Type B pancreatic cell (in vitro differentiated cells): Measurements from ENCODE around the gene SPEM3. TPM values are rescaled to one million over a fixed set of nuclear protein-coding genes. Genes with fewer than 3 reads are reported as not detected.

Experiments used
- DNase-seq: peaks from one replicate; pipeline ENCODE4 v3.0.0; 2021; ENCODE audit warnings: mixed read lengths; ENCODE audit not compliant: unreplicated experiment; ENCODE audit errors: extremely low spot score
- H3K27ac Mint-ChIP-seq: 2 replicates; pipeline ENCODE4 v1.8.0; 2021; ENCODE audit warnings: mild to moderate bottlenecking, mixed read lengths
- H3K27me3 Mint-ChIP-seq: 2 replicates; pipeline ENCODE4 v1.8.0; 2021; ENCODE audit warnings: mixed read lengths
- H3K36me3 Mint-ChIP-seq: 2 replicates; pipeline ENCODE4 v1.8.0; 2021; ENCODE audit warnings: mixed read lengths
- H3K4me1 Mint-ChIP-seq: one replicate; pipeline ENCODE4 v1.8.0; 2021; ENCODE audit warnings: mixed read lengths; ENCODE audit not compliant: unreplicated experiment
- H3K4me3 Mint-ChIP-seq: 2 replicates; pipeline ENCODE4 v1.8.0; 2021; ENCODE audit warnings: mild to moderate bottlenecking, mixed read lengths
- H3K9me3 Mint-ChIP-seq: 2 replicates; pipeline ENCODE4 v1.8.0; 2021; ENCODE audit warnings: mixed read lengths
- total RNA-seq: library from RNA; stranded (reverse); gene quantifications from 2 replicates; pipeline ENCODE4 v1.2.1, GENCODE V29; 2021; ENCODE audit warnings: low replicate concordance
- TF ChIP-seq, protein P1 (sequence below): fragments of 200-600 bp; sonication (generic); conservative IDR thresholded peaks from 2 replicates; pipeline ENCODE4 v1.5.0; 2021; ENCODE audit warnings: antibody characterized with exemption, mild to moderate bottlenecking

SPEM3 gene
- total RNA-seq, 1 donor from 2014 or later: not detected

DNA sequence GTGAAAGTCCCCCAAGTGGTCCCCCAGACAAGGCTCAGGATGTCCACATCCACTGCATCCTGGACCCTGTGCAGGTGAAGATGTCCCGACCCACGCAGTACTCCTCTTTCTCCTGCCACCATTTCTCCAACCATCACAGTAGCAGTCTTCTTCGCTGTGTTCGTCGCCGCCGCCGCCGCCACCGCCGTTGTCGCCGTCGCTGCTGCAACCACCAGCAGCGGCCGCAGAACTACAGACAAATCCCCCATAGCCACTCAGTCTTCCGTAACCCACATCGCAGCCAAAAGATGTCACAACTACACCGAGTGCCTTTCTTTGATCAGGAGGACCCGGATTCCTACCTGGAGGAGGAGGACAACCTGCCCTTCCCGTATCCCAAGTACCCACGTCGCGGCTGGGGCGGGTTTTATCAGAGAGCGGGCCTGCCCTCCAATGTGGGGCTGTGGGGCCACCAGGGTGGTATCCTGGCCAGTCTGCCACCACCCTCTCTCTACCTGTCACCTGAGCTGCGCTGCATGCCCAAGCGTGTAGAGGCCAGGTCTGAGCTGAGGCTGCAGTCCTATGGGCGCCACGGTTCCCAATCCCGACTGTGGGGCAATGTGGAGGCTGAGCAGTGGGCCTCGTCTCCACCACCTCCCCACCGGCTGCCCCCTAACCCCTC lies 2.3 kb upstream of the SPEM3 start:
- no peak for DNase-seq
- Mint-ChIP-seq H3K9me3 (no peaks in the 10 kb centered on the region), H3K4me3 (no peak overlapping the region), H3K36me3 (no peaks in the 10 kb centered on the region), H3K4me1 (no peaks in the 10 kb centered on the region), H3K27me3 (no peaks in the 10 kb centered on the region), H3K27ac (no peak overlapping the region)
- TF ChIP-seq, protein P1, sequence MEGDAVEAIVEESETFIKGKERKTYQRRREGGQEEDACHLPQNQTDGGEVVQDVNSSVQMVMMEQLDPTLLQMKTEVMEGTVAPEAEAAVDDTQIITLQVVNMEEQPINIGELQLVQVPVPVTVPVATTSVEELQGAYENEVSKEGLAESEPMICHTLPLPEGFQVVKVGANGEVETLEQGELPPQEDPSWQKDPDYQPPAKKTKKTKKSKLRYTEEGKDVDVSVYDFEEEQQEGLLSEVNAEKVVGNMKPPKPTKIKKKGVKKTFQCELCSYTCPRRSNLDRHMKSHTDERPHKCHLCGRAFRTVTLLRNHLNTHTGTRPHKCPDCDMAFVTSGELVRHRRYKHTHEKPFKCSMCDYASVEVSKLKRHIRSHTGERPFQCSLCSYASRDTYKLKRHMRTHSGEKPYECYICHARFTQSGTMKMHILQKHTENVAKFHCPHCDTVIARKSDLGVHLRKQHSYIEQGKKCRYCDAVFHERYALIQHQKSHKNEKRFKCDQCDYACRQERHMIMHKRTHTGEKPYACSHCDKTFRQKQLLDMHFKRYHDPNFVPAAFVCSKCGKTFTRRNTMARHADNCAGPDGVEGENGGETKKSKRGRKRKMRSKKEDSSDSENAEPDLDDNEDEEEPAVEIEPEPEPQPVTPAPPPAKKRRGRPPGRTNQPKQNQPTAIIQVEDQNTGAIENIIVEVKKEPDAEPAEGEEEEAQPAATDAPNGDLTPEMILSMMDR: no peak

DNA sequence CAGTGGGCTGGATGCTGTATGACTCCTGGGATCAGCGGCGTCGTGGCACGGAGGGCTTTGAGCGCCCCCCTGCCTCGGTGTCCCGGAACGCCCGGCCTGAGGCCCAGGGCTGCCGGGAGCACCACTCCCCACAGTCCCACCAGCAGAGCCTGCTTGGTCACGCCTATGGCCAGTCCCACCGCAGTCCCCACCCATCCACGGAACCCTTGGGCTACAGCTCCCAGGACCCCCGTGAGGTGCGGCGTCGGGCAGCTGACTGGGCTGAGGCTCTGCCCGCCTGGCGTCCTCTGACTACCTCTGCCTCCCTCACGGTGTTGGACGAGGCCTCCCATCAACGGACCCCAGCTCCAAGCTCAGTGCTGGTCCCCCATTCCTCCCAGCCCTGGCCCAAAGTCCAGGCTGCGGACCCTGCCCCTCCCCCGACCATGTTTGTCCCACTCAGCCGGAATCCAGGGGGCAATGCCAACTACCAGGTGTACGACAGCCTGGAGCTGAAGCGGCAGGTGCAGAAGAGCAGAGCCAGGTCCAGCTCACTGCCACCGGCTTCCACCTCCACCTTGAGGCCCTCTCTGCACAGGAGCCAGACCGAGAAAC lies 1.7 kb upstream of the SPEM3 start:
- Mint-ChIP-seq H3K4me3 (no peak overlapping the region), H3K9me3 (no peaks in the 10 kb centered on the region), H3K27me3 (no peaks in the 10 kb centered on the region), H3K27ac (no peak overlapping the region), H3K36me3 (no peaks in the 10 kb centered on the region), H3K4me1 (no peaks in the 10 kb centered on the region)
- TF ChIP-seq, protein P1: no peak
- no peak for DNase-seq

DNA sequence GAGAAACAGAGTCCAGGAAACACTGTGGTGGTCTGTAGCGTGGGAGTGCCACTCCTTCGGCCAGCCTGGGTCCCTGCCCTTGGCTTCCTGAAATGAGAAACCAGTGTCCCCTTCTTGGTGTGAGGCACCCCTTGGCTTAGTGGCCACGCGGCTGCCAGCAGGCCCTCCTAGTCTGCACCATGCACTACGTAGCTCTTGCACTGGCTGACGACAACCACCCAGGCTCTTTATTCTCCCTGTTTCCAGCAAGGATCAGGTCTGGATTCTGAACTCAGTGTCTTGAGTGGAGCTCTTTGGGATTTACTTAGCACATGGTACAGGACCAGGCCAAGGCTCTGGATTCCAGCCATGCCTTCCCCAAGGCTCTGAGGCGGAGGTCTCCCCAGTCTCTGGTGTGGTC lies 1.1 kb upstream of the SPEM3 start:
- no peak overlapping the region for H3K27ac Mint-ChIP-seq

DNA sequence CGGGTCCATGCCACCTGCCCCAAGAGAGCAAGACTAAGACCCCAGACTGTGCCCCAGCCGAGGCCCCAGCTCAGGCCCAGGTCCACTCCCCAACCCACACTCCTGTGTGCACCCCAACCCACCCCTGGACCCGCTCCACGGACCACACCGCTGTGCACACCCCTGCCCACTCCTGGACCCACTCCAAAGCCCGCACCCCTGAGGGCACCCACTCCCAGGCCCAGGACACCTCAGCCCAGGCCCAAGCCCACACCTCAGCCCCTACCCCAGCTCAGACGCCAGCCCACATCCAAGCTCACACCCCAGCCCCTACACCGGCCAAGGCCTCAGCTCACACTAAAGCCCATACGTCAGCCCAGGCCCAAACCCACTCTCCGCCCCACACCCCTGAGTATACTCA lies 1.1 kb downstream of the SPEM3 start:
- TF ChIP-seq, protein P1: no peak
- Mint-ChIP-seq H3K27me3 (no peaks in the 10 kb centered on the region), H3K36me3 (no peaks in the 10 kb centered on the region), H3K9me3 (no peaks in the 10 kb centered on the region), H3K4me3 (no peak overlapping the region), H3K27ac (no peak overlapping the region), H3K4me1 (no peaks in the 10 kb centered on the region)
- DNase-seq: no peak

More for the DNA sequence above, 1.1 kb upstream of the SPEM3 start:
- Mint-ChIP-seq H3K9me3 (no peaks in the 10 kb centered on the region), H3K4me1 (no peaks in the 10 kb centered on the region), H3K27me3 (no peaks in the 10 kb centered on the region), H3K4me3 (no peak overlapping the region), H3K36me3 (no peaks in the 10 kb centered on the region)
- TF ChIP-seq, protein P1: no peak
- no peak for DNase-seq

DNA sequence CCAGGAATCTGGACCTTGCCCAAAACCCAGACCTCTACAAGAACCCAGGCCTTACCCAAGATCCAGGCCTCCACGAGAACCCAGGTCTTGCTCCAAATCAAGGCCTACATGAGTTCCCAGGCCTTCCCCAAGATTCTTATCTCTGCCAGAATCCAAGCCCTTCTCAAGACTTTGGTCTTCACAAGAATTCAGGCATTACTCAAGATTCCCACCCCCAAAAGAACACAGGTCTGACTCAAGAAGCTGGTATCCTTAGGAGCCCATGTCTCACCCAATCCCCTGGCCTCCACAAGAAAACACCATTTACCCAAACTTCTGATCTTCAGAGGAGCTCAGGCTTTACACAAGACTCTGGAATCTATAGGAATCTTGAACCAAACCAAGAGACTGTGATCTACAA lies 2.6 kb downstream of the SPEM3 start:
- no peak overlapping the region for H3K4me3 Mint-ChIP-seq
- H3K36me3 Mint-ChIP-seq: no peaks in the 10 kb centered on the region
- no peak overlapping the region for H3K27ac Mint-ChIP-seq
- TF ChIP-seq, protein P1: no peak
- no peak for DNase-seq
- H3K27me3 Mint-ChIP-seq: peaks cover 11% of the 10 kb centered on the region
- H3K4me1 Mint-ChIP-seq: peaks cover 8% of the 10 kb centered on the region
- no peaks in the 10 kb centered on the region for H3K9me3 Mint-ChIP-seq
